DND-41 (cell line): ENCODE measurements around the gene LINGO1.

Experiments
- ATAC-seq: fragments of 200-7000 bp; cut with Tn5 transposase; 3 replicates; pipeline ENCODE4 v1.9.1; 2021; ENCODE audit warnings: low read depth; ENCODE audit not compliant: insufficient read depth
- DNase-seq: peaks from one replicate; pipeline ENCODE4 v3.0.0-alpha.2; 2020
- H2AFZ ChIP-seq: 2 replicates; pipeline ENCODE4 v1.6.0; 2012; ENCODE audit warnings: low read depth, low read length
- H3K27ac ChIP-seq: 2 replicates; pipeline ENCODE4 v1.5.1; 2012; ENCODE audit warnings: low read length, inconsistent platforms
- H3K27me3 ChIP-seq: fragments of 200-600 bp; sonication (generic); 2 replicates; pipeline ENCODE4 v1.6.0; 2012; ENCODE audit warnings: low read length, mild to moderate bottlenecking, inconsistent platforms; ENCODE audit not compliant: insufficient read depth, poor library complexity
- H3K36me3 ChIP-seq: 2 replicates; pipeline ENCODE4 v1.5.1; 2012; ENCODE audit warnings: low read length, inconsistent platforms; ENCODE audit not compliant: insufficient read depth
- H3K4me1 ChIP-seq: 2 replicates; pipeline ENCODE4 v1.5.1; 2012; ENCODE audit warnings: mild to moderate bottlenecking, low read length; ENCODE audit not compliant: insufficient read depth
- H3K4me2 ChIP-seq: 2 replicates; pipeline ENCODE4 v1.6.0; 2012; ENCODE audit warnings: mild to moderate bottlenecking, moderate library complexity, low read length, inconsistent platforms; ENCODE audit not compliant: insufficient read depth
- H3K4me3 ChIP-seq, 2 experiments: fragments of 200-600 bp in 1 of 2; shearing (Covaris generic) in 1 of 2; 2 replicates each; pipeline ENCODE4 v1.5.1; 2012 to 2016; ENCODE audit warnings: inconsistent platforms in 2 of 2, low read length in 2 of 2, mild to moderate bottlenecking in 2 of 2, low read depth in 1 of 2, moderate library complexity in 1 of 2
- H3K79me2 ChIP-seq: 2 replicates; pipeline ENCODE4 v1.6.0; 2012; ENCODE audit warnings: low read length, inconsistent platforms; ENCODE audit not compliant: insufficient read depth
- H3K9ac ChIP-seq: 2 replicates; pipeline ENCODE4 v1.6.0; 2012; ENCODE audit warnings: low read depth, mild to moderate bottlenecking, inconsistent platforms, low read length, moderate library complexity
- H3K9me3 ChIP-seq: 2 replicates; pipeline ENCODE4 v1.5.1; 2012; ENCODE audit warnings: low read length, moderate library complexity, mild to moderate bottlenecking, inconsistent platforms; ENCODE audit not compliant: insufficient read depth, severe bottlenecking
- H4K20me1 ChIP-seq: 2 replicates; pipeline ENCODE4 v1.6.0; 2012; ENCODE audit warnings: low read length; ENCODE audit not compliant: insufficient read depth
- EZH2 ChIP-seq: IDR thresholded peaks from 3 replicates; pipeline ENCODE4 v1.6.1; 2012; ENCODE audit warnings: borderline replicate concordance, low read depth, mild to moderate bottlenecking, moderate library complexity, low read length, inconsistent platforms; ENCODE audit not compliant: severe bottlenecking
- TF ChIP-seq, protein P1 (sequence below): IDR thresholded peaks from 2 replicates; pipeline ENCODE4 v1.5.1; 2012; ENCODE audit warnings: borderline replicate concordance, low read length, moderate library complexity, mild to moderate bottlenecking; ENCODE audit not compliant: poor library complexity, severe bottlenecking; ENCODE audit errors: extremely low read depth

The LINGO1 gene

DNA sequence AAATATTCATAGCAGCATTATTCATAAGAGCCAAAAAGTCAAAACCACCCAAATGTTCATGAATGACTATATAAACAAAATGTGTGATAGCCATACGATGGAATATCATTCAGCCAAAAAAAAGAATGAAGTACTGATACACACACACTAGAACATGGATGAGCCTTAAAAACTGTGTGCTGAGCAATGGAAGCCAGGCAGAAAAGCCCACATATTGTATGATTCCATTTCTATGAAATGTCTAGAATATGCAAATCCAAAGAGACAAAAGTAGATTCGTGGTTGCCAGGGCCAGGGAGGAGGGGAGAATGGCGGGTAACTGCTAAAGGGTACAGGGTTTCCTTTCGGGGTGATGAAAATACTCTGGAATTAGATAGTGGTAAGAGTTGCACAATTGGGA, 37.2 kb upstream of the LINGO1 start:
- Histone ChIP-seq H3K9ac (no peak overlapping the region), H3K4me1 (no peaks in the 10 kb centered on the region), H2AFZ (no peak overlapping the region), H4K20me1 (no peaks in the 10 kb centered on the region), H3K27me3 (peaks cover 34% of the 10 kb centered on the region), H3K9me3 (no peaks in the 10 kb centered on the region), H3K4me3 (no peak overlapping the region), H3K4me2 (no peak overlapping the region), H3K27ac (no peak overlapping the region), H3K79me2 (no peaks in the 10 kb centered on the region), H3K36me3 (no peaks in the 10 kb centered on the region)
- DNase-seq (no peak), ATAC-seq (no peak)
- TF ChIP-seq, protein P1, sequence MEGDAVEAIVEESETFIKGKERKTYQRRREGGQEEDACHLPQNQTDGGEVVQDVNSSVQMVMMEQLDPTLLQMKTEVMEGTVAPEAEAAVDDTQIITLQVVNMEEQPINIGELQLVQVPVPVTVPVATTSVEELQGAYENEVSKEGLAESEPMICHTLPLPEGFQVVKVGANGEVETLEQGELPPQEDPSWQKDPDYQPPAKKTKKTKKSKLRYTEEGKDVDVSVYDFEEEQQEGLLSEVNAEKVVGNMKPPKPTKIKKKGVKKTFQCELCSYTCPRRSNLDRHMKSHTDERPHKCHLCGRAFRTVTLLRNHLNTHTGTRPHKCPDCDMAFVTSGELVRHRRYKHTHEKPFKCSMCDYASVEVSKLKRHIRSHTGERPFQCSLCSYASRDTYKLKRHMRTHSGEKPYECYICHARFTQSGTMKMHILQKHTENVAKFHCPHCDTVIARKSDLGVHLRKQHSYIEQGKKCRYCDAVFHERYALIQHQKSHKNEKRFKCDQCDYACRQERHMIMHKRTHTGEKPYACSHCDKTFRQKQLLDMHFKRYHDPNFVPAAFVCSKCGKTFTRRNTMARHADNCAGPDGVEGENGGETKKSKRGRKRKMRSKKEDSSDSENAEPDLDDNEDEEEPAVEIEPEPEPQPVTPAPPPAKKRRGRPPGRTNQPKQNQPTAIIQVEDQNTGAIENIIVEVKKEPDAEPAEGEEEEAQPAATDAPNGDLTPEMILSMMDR = no peak
- no peak for TF ChIP-seq EZH2

DNA sequence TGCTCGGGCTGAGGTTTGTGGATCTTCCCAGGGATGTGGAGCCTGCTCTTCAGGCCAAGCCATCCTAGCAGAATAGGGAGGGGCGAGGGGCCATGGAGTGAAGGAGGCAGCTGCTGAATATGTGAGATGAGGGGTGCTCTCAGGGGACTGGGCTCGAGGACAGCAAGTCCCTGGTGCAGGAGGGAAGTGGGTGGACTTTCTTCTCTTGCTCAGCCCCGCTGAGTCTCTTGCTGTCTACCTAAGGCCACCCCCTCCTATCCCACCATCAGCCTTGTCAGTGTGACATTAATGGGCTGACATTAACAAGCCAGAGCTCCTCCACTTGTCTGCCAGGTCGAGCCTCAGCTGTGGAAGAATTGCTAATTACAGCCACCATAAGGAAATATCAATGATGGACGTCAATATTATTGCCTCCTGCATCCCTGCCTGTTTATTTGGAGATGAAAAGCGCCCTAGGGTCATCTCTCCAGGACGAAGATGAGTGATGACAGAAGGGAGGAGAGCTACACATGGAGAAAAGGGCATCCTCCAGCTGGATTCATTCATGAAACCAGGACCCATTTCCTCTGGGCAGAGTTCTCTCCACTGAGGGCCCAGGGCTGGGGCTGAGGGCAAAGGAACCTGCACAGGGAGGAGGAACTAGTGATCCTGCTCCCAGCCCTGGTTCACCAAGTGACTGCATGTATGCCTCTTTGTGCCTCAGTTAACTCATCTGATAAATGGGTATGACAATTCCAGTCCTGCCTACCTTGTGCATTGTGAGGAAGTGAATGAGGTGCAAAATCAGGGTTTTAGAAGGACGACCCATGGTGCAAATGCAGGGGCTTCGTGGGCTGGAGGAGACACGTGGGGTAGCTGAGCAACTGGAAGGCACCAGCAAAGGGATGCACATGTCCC, 34.9 kb upstream of the LINGO1 start:
- no peaks in the 10 kb centered on the region for H3K9me3 ChIP-seq
- no peak for DNase-seq

DNA sequence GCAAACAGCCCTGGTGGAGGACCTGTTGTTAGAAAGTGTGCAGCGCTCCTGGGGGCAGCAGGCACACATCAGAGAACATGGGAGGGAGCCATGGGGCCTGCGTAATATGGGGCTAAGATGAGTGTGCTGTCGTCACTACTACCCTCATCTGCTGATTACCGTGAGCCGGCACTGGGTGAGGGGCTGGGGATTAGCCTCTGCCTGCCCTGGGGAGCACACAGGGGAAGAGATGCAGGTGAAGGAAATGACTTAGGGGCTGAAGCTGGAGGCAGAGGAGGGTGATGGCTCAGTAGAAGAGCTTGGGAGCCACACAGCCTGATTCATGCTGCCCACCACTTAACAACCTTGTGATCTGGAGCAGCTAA, 33.6 kb upstream of the LINGO1 start:
- Histone ChIP-seq H2AFZ (no peak overlapping the region), H3K36me3 (no peaks in the 10 kb centered on the region), H3K79me2 (no peaks in the 10 kb centered on the region), H3K9ac (no peak overlapping the region), H3K4me1 (no peaks in the 10 kb centered on the region), H3K27me3 (peaks cover 20% of the 10 kb centered on the region), H3K27ac (no peak overlapping the region), H3K4me2 (no peak overlapping the region), H4K20me1 (peaks cover 5% of the 10 kb centered on the region; the same call in 1 of the 2 replicates), H3K9me3 (no peaks in the 10 kb centered on the region), H3K4me3 (no peak overlapping the region)
- TF ChIP-seq EZH2 = no peak
- TF ChIP-seq, protein P1 = no peak
- DNase-seq = no peak
- no peak for ATAC-seq

More for the DNA sequence above, 34.9 kb upstream of the LINGO1 start:
- Histone ChIP-seq H4K20me1 (no peaks in the 10 kb centered on the region), H3K79me2 (no peaks in the 10 kb centered on the region), H3K36me3 (no peaks in the 10 kb centered on the region), H3K27ac (no peak overlapping the region), H3K27me3 (peaks cover 25% of the 10 kb centered on the region), H3K4me2 (no peak overlapping the region), H3K9ac (no peak overlapping the region), H3K4me1 (no peaks in the 10 kb centered on the region), H2AFZ (no peak overlapping the region), H3K4me3 (no peak overlapping the region)
- ATAC-seq = no peak
- TF ChIP-seq, protein P1 = no peak
- no peak for TF ChIP-seq EZH2
